HepG2 (cell line): ENCODE data around the gene GFOD1. TPM values are rescaled to one million over a fixed set of nuclear protein-coding genes. Genes with fewer than 3 reads are reported as not detected.

Source experiments
- CAMTA2 ChIP-seq: sonication (generic); formaldehyde crosslinking; IDR thresholded peaks from 2 replicates; pipeline ENCODE4 v1.4.0; 2020; ENCODE audit warnings: mild to moderate bottlenecking, missing genetic modification reagents, borderline replicate concordance
- CENPX ChIP-seq: sonication (generic); formaldehyde crosslinking; IDR thresholded peaks from 2 replicates; pipeline ENCODE4 v1.9.0; 2021; ENCODE audit warnings: mild to moderate bottlenecking, missing genetic modification reagents, moderate library complexity
- CHD2 ChIP-seq: IDR thresholded peaks from 2 replicates; pipeline ENCODE4 v1.6.1; 2011; ENCODE audit warnings: low read depth, low read length, improper control_type of control experiment
- DBP ChIP-seq: sonication (generic); formaldehyde crosslinking; IDR thresholded peaks from 2 replicates; pipeline ENCODE4 v1.4.0; 2020; ENCODE audit warnings: missing genetic modification reagents; ENCODE audit errors: not compliant biosample characterization
- FIP1L1 ChIP-seq: fragments of 200-400 bp; formaldehyde crosslinking; IDR thresholded peaks from 2 replicates; pipeline ENCODE4 v1.6.1; 2018; ENCODE audit warnings: low read depth, mild to moderate bottlenecking, low read length, moderate library complexity, borderline replicate concordance; ENCODE audit not compliant: insufficient read depth
- FOXP1 ChIP-seq, 2 experiments: fragments of 450-650 bp in 1 of 2; IDR thresholded peaks; 2 replicates each; pipeline ENCODE4 v1.6.1; 2017 to 2018; ENCODE audit warnings: antibody characterized with exemption in 1 of 2
- FOXP4 ChIP-seq: sonication (generic); formaldehyde crosslinking; IDR thresholded peaks from 2 replicates; pipeline ENCODE4 v1.4.0; 2020; ENCODE audit warnings: missing genetic modification reagents
- GLI4 ChIP-seq: sonication (generic); formaldehyde crosslinking; IDR thresholded peaks from 2 replicates; pipeline ENCODE4 v1.5.1; 2020; ENCODE audit warnings: missing genetic modification reagents, mild to moderate bottlenecking, moderate library complexity, borderline replicate concordance
- KLF13 ChIP-seq: sonication (generic); formaldehyde crosslinking; IDR thresholded peaks from 2 replicates; pipeline ENCODE4 v1.4.0; 2020; ENCODE audit warnings: mild to moderate bottlenecking, missing genetic modification reagents
- NFYC ChIP-seq: IDR thresholded peaks from 2 replicates; pipeline ENCODE4 v1.6.1; 2016; ENCODE audit warnings: missing genetic modification reagents, missing compliant biosample characterization
- NRL ChIP-seq: sonication (generic); formaldehyde crosslinking; IDR thresholded peaks from 2 replicates; pipeline ENCODE4 v1.5.0; 2020; ENCODE audit warnings: missing genetic modification reagents, mild to moderate bottlenecking, moderate library complexity, borderline replicate concordance
- PAXIP1 ChIP-seq: sonication (generic); formaldehyde crosslinking; conservative IDR thresholded peaks from 2 replicates; pipeline ENCODE4 v1.4.0; 2020; ENCODE audit warnings: mild to moderate bottlenecking, missing genetic modification reagents, moderate library complexity
- STAT5B ChIP-seq: sonication (generic); formaldehyde crosslinking; IDR thresholded peaks from 2 replicates; pipeline ENCODE4 v1.4.0; 2020; ENCODE audit warnings: missing genetic modification reagents
- TOE1 ChIP-seq: sonication (generic); formaldehyde crosslinking; IDR thresholded peaks from 2 replicates; pipeline ENCODE4 v1.4.0; 2020; ENCODE audit warnings: mild to moderate bottlenecking, missing genetic modification reagents
- ZKSCAN5 ChIP-seq: sonication (generic); formaldehyde crosslinking; IDR thresholded peaks from 2 replicates; pipeline ENCODE4 v1.5.1; 2020; ENCODE audit warnings: mild to moderate bottlenecking, missing genetic modification reagents
- ZNF18 ChIP-seq: sonication (generic); formaldehyde crosslinking; IDR thresholded peaks from 2 replicates; pipeline ENCODE4 v1.8.0; 2022; ENCODE audit warnings: mild to moderate bottlenecking, missing genetic modification reagents; ENCODE audit not compliant: insufficient replicate concordance
- ZNF333 ChIP-seq: sonication (generic); formaldehyde crosslinking; IDR thresholded peaks from 2 replicates; pipeline ENCODE4 v1.4.0; 2020; ENCODE audit warnings: mild to moderate bottlenecking, missing genetic modification reagents, borderline replicate concordance
- ZNF724P ChIP-seq: sonication (generic); formaldehyde crosslinking; IDR thresholded peaks from 2 replicates; pipeline ENCODE4 v1.8.0; 2022; ENCODE audit warnings: missing genetic modification reagents, borderline replicate concordance
- ZNF784 ChIP-seq: sonication (generic); formaldehyde crosslinking; IDR thresholded peaks from 2 replicates; pipeline ENCODE4 v1.5.1; 2020; ENCODE audit warnings: missing genetic modification reagents, mild to moderate bottlenecking, borderline replicate concordance
- polyA plus RNA-seq, 8 experiments: library from polyadenylated mRNA; depleted of rRNA in 3 of 8; stranded (reverse) in 7 of 8; unstranded in 1 of 8; fragments of >200 nt; fragmentation: Illumina TruSeq in 4 of 8; extraction: Trizol in 4 of 8; gene quantifications; 2 replicates each; pipeline versions ENCODE4 v1.2.1 to v1.2.3, GENCODE V29; 2011 to 2016; ENCODE audit warnings: low read depth in 4 of 8, missing spikeins in 1 of 8, mixed read lengths in 1 of 8; ENCODE audit not compliant: insufficient read depth in 1 of 8
- total RNA-seq, 5 experiments: library from RNA; depleted of rRNA; stranded (reverse); fragments of >200 nt; fragmentation: Illumina TruSeq; extraction: Trizol; gene quantifications; 2 replicates each; pipeline ENCODE4 v1.2.3, GENCODE V29; 2016; ENCODE audit warnings: low read depth in 1 of 5

The GFOD1 gene
- total and polyA plus RNA-seq, 2 of the 13 experiments (the other 11 are each of a cell fraction or from before 2014, with no cell fraction given) = 1.9 to 6.4 TPM

- TF ChIP-seq ZNF333 (CRISPR knock-in tag) (no peak), FOXP4 (CRISPR knock-in tag) (no peak), PAXIP1 (CRISPR knock-in tag) (no peak), KLF13 (CRISPR knock-in tag) (no peak), FIP1L1 (no peak), CENPX (CRISPR knock-in tag) (no peak), ZKSCAN5 (no peak), FOXP1 (IDR thresholded peaks at IDR 0.05) (no peak), FOXP1 (CRISPR knock-in tag; IDR thresholded peaks at IDR 0.05) (no peak), CAMTA2 (CRISPR knock-in tag) (no peak), NFYC (CRISPR knock-in tag) (no peak), ZNF724P (CRISPR knock-in tag) (peak; percentile 57), NRL (no peak), DBP (no peak), GLI4 (CRISPR knock-in tag) (no peak), TOE1 (CRISPR knock-in tag) (no peak), ZNF18 (CRISPR knock-in tag) (no peak), ZNF784 (CRISPR knock-in tag) (no peak), STAT5B (CRISPR knock-in tag) (0 out of 2 replicates have a peak, but pooled peaks have one; percentile 15), CHD2 (0 out of 2 replicates have a peak, but pooled peaks have one; percentile 2)
These were observed at the start of gene GFOD1 (continued) for GRCh38 chr6:13487122-13488014.
